ENCODE data around the gene AHCYL2. TPM values are rescaled to one million over a fixed set of nuclear protein-coding genes. Genes with fewer than 3 reads are reported as not detected.

The AHCYL2 gene
- total RNA-seq, 4 donors from 2014 or later = 33.5 to 61.2 (median 41.7) TPM

DNA sequence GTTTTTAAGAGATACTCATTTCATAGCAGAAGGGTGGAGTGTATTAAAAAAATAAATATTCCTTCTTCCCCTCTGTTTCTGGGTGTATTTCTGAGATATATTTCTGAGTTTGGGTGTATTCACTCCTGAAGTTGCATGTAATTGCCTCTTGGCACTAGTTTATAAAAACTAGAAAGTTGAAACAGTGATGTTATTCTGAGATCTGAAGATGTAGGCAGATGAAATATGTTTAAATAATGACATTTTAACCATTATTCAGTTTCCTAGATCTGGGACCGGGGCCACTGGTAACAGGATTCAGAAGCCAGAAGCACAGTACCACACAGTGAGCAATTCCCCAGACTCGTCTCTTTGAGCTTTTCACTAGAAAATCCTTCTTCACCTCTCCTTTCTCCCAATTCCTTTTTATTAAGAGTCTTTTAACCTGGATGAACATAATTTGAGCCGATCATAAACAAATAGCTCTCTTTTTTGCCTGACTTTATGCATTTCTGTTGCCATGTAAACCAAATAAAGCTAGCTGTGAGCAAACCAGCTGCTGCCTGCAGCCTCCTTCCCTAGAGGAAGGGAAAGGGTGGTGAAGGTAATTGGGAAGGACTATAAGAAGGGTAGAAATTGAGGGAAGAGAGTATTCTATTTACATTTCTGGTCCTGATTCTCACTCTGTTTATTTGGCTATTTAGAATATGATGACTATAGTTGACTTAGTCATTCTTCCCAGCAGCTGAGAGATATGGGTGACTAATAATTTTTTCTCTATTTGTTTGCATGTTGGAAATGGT lies 107.6 kb downstream of the AHCYL2 start:
- no peak for DNase-seq (ENCODE audit: low spot score in 2 of 2)
- H3K9me3 ChIP-seq = no peaks in the 10 kb centered on the region
- no peaks in the 10 kb centered on the region for H3K27me3 ChIP-seq
- H3K4me1 ChIP-seq = peaks cover 7% of the 10 kb centered on the region
- WGBS = 47% methylated on average over 3 of the region's 3 CpGs
- H3K4me3 ChIP-seq = no peak overlapping the region
- H3K27ac ChIP-seq = no peak overlapping the region
- no peaks in the 10 kb centered on the region for H3K36me3 ChIP-seq
- no peak for TF ChIP-seq POLR2AphosphoS5 (IDR thresholded peaks at IDR 0.05)
- TF ChIP-seq, protein P1, sequence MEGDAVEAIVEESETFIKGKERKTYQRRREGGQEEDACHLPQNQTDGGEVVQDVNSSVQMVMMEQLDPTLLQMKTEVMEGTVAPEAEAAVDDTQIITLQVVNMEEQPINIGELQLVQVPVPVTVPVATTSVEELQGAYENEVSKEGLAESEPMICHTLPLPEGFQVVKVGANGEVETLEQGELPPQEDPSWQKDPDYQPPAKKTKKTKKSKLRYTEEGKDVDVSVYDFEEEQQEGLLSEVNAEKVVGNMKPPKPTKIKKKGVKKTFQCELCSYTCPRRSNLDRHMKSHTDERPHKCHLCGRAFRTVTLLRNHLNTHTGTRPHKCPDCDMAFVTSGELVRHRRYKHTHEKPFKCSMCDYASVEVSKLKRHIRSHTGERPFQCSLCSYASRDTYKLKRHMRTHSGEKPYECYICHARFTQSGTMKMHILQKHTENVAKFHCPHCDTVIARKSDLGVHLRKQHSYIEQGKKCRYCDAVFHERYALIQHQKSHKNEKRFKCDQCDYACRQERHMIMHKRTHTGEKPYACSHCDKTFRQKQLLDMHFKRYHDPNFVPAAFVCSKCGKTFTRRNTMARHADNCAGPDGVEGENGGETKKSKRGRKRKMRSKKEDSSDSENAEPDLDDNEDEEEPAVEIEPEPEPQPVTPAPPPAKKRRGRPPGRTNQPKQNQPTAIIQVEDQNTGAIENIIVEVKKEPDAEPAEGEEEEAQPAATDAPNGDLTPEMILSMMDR (IDR thresholded peaks at IDR 0.05) = no peak
- no peak for TF ChIP-seq POLR2A (IDR thresholded peaks at IDR 0.05)
- no peak for TF ChIP-seq EP300 (IDR thresholded peaks at IDR 0.05)

DNA sequence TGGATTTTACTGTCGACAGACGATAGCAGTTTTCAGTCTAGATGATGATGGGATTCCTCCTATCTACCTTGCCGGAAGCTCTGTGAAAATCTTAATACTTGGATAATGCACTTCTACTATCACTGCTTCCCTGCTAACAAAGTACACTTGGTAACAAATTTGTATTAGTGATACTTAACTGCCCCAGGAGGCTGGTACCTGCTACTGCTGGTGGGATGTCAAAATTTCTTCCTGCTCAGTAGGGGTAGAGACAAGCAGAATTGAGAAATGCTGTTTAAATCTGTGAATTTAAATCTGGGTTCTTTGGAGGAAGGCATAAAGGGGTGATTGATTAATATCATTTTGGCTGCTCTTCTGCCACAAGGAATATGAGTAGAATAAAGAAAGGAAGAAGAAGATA lies 109.6 kb downstream of the AHCYL2 start:
- Histone ChIP-seq H3K4me3 (no peak overlapping the region), H3K4me1 (peaks cover 7% of the 10 kb centered on the region), H3K9me3 (no peaks in the 10 kb centered on the region), H3K27ac (no peak overlapping the region), H3K27me3 (no peaks in the 10 kb centered on the region), H3K36me3 (no peaks in the 10 kb centered on the region)
- 96% methylated on average over 3 of the region's 3 CpGs for WGBS
- TF ChIP-seq, protein P1 (IDR thresholded peaks at IDR 0.05) = no peak
- TF ChIP-seq POLR2AphosphoS5 (IDR thresholded peaks at IDR 0.05) (no peak), EP300 (IDR thresholded peaks at IDR 0.05) (no peak), POLR2A (IDR thresholded peaks at IDR 0.05) (no peak)
- no peak for DNase-seq (ENCODE audit: low spot score in 2 of 2)

DNA sequence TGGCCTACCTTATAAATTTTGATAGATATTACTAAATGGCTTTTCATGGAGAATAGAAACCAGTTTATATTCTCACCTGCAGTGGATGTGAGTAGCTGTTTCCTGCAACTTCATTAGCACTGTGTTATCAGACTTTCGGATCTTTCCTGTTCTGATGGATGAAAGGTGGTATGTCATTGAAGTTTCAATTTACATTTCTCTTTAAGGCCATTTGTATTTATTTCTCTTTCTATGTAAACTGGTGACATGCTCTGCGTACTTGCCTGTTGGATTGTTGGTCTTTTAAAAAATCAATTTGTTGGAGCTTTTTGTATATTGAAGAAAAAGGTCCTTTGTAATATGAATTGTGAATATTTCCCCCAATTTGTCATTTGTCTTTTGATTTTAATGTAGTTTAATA lies 113.6 kb downstream of the AHCYL2 start:
- Histone ChIP-seq H3K27me3 (no peaks in the 10 kb centered on the region), H3K4me3 (no peak overlapping the region), H3K27ac (no peak overlapping the region), H3K4me1 (peaks cover 6% of the 10 kb centered on the region), H3K9me3 (no peaks in the 10 kb centered on the region), H3K36me3 (no peaks in the 10 kb centered on the region)
- no peak for DNase-seq (ENCODE audit: low spot score in 2 of 2)
- 96% methylated on average over 2 of the region's 2 CpGs for WGBS
- TF ChIP-seq, protein P1 (IDR thresholded peaks at IDR 0.05) = no peak
- no peak for TF ChIP-seq EP300 (IDR thresholded peaks at IDR 0.05)
- TF ChIP-seq POLR2AphosphoS5 (IDR thresholded peaks at IDR 0.05) = no peak
- TF ChIP-seq POLR2A (IDR thresholded peaks at IDR 0.05) = no peak

DNA sequence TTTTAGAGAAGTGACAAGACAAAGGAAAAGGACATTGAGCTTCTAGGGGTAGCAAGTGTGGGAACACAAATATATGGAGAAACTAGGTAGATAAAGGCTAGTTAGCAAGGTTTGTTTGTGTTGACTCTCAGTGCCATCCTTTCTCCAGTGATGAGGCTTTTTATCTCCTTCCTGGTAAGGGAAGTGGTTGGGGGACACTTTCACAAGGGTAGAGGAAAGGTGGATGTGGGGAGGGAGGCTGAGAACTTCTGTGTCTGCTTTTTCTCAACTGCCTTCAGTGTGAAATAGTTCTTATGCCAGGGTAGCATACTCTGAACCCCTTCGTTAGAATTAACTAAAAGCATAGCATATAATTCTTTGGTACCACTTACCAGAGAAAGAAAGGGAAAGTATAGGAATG lies 116.4 kb downstream of the AHCYL2 start:
- no peak overlapping the region for H3K27ac ChIP-seq
- H3K4me3 ChIP-seq = no peak overlapping the region
- no peaks in the 10 kb centered on the region for H3K27me3 ChIP-seq
- DNase-seq (ENCODE audit: low spot score in 2 of 2) = no peak
- WGBS = 82% methylated on average over 1 of the region's 1 CpG
- no peaks in the 10 kb centered on the region for H3K9me3 ChIP-seq
- no peaks in the 10 kb centered on the region for H3K36me3 ChIP-seq
- H3K4me1 ChIP-seq = peaks cover 6% of the 10 kb centered on the region
- TF ChIP-seq EP300 (IDR thresholded peaks at IDR 0.05) (no peak), POLR2A (IDR thresholded peaks at IDR 0.05) (no peak), POLR2AphosphoS5 (IDR thresholded peaks at IDR 0.05) (no peak)
- TF ChIP-seq, protein P1 (IDR thresholded peaks at IDR 0.05) = no peak

DNA sequence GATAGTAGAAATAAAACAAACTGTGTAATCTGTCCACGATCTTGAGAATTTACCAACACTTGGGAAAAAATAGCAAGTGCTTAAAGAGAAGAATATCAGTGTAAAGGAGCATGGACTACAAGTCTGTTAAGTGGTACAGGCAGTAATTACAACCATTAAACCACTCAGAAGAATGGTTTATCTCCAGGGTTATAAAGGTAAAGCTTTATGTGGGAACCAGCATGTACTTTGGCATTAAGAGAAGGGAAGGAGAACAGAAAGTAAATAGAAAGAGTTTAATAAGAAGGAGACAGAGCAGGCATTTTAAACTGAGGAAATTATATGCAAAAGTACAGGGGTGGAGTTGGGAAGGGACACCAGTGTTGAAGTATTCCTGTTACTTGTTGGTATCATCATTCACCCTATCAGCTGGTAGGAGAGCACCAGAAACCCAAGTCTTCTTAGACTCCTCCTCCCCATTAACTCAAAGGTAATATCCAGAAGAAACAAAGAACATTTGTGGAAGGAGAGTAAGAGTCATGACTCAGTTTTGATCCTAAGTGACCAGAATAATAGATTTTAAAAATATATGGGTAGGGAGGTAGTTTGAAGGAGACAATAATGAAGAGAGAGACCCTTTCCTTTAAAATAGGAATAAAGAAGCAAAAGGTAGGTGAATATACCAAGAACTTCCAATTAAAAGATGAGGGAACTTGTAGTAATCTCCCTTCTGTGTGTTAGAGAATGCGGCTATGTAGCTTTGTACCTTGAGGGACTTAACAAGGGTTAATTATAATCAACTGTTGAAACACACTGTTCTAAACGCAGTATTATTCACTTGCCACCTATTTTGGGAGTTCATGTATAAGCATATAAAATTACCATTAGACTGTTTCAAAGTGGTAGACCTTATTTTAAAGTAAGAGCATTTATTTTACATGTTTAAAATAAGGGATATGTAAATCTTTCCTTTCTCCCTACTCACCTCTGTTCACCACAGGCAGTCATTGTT lies 117.3 kb downstream of the AHCYL2 start:
- Histone ChIP-seq H3K4me1 (peaks cover 6% of the 10 kb centered on the region), H3K9me3 (no peaks in the 10 kb centered on the region), H3K36me3 (no peaks in the 10 kb centered on the region), H3K4me3 (no peak overlapping the region), H3K27ac (no peak overlapping the region), H3K27me3 (no peaks in the 10 kb centered on the region)
- DNase-seq (ENCODE audit: low spot score in 2 of 2) = no peak
- TF ChIP-seq POLR2A (IDR thresholded peaks at IDR 0.05) (no peak), POLR2AphosphoS5 (IDR thresholded peaks at IDR 0.05) (no peak), EP300 (IDR thresholded peaks at IDR 0.05) (no peak)
- TF ChIP-seq, protein P1 (IDR thresholded peaks at IDR 0.05) = no peak
- WGBS = 57% methylated on average over 3 of the region's 3 CpGs
